DMS153 treated with DMSO at 0.1 percent for 48 hours (cell line): ENCODE measurements around the gene TIRAP.
A peak's percentile ranks its signal among the peaks of the same experiment; 100 is the strongest.

Experiments
- DNase-seq: peaks from one replicate; lab custom pipeline; 2025; ENCODE audit not compliant: unreplicated experiment; lab: John Stamatoyannopoulos, UW

TIRAP gene

GRCh38 chr11:126319374-126319740, 36.5 kb downstream of the TIRAP start:
- no peak for DNase-seq

- DNase-seq = no peak
Measured at GRCh38 chr11:126322996-126323395, 40.1 kb downstream of the TIRAP start.

GRCh38 chr11:126327281-126328000, 44.5 kb downstream of the TIRAP start:
- no peak for DNase-seq

- no peak for DNase-seq
Measured at GRCh38 chr11:126328001-126328390, 45.1 kb downstream of the TIRAP start.

- DNase-seq = peak; percentile 3
Measured at GRCh38 chr11:126328444-126328843, 45.6 kb downstream of the TIRAP start.

GRCh38 chr11:126328938-126329643, 46.2 kb downstream of the TIRAP start:
- DNase-seq = no peak

GRCh38 chr11:126329644-126330211, 46.8 kb downstream of the TIRAP start:
- DNase-seq = no peak

- no peak for DNase-seq
Measured at GRCh38 chr11:126331286-126331685, 48.4 kb downstream of the TIRAP start.

GRCh38 chr11:126332221-126332711, 49.4 kb downstream of the TIRAP start:
- DNase-seq = no peak

- no peak for DNase-seq
Measured at GRCh38 chr11:126333142-126333541, 50.2 kb downstream of the TIRAP start.

- DNase-seq = no peak
Measured at GRCh38 chr11:126334659-126335462, 52.0 kb downstream of the TIRAP start.

- DNase-seq = no peak
Measured at GRCh38 chr11:126335463-126335760, 52.5 kb downstream of the TIRAP start.

- no peak for DNase-seq
Measured at GRCh38 chr11:126336138-126336541, 53.2 kb downstream of the TIRAP start.

GRCh38 chr11:126336671-126337101, 53.8 kb downstream of the TIRAP start:
- DNase-seq = no peak

- no peak for DNase-seq
Measured at GRCh38 chr11:126337126-126337473, 54.2 kb downstream of the TIRAP start.

- DNase-seq = no peak
Measured at GRCh38 chr11:126337474-126338241, 54.8 kb downstream of the TIRAP start.

GRCh38 chr11:126338346-126339055, 55.6 kb downstream of the TIRAP start:
- no peak for DNase-seq

- DNase-seq = no peak
Measured at GRCh38 chr11:126339073-126339862, 56.4 kb downstream of the TIRAP start.

GRCh38 chr11:126339863-126340434, 57.1 kb downstream of the TIRAP start:
- DNase-seq = no peak
